Astrocyte of the hippocampus (primary cell): ENCODE results near the gene DIAPH2.
"Not testable (repeated sequence)": the region's sequence is repeated elsewhere in the genome, so short reads cannot be mapped to it uniquely, and the experiment has no call there.

Source experiments
- DNase-seq: peaks from one replicate; pipeline ENCODE4 v3.0.0; 2011; ENCODE audit warnings: low read depth, low spot score

DIAPH2 gene

DNA sequence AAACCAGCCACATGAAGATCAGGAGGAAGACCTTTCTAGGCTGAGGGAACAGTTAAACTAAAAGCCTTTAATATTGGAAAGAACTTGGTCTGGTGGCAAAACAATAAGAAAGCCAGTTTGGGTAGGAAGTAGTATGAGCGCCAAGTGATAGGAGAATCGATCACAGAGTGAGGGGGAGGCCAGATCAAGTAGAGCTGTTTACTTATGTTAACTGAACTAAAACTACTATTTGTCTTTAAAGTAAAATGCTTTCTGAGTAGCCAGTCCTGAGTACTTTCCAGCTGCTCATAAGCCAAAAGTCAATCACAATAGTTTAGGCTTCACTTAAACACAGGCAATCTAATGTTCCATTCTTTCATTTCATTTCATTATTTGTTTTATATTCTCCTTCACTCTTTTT, 136.3 kb downstream of the DIAPH2 start:
- DNase-seq, result no peak

DNA sequence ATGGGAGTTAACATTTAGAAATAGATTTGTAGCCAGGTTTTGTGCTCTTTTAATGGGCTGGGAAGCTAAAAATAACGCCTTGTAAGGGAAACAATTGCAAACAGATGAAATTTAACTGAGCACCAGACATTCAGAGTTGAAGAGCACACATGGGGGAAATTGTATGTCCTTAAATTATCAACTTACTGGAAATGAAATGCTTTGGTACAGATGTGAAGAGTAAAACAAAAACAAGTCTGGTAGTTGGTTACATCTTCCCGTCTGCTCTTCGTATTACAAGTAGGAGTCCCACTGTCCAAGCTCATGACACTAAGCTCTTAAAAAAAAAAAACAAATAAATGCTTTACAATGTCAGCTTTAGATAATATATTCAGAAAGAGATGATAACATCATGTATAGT, 139.5 kb downstream of the DIAPH2 start:
- DNase-seq, result no peak

- no peak for DNase-seq
Observed at GRCh38 chrX:96833333-96833732, 148.7 kb downstream of the DIAPH2 start.

- no peak for DNase-seq
Observed at GRCh38 chrX:96834137-96834536, 149.5 kb downstream of the DIAPH2 start.

DNA sequence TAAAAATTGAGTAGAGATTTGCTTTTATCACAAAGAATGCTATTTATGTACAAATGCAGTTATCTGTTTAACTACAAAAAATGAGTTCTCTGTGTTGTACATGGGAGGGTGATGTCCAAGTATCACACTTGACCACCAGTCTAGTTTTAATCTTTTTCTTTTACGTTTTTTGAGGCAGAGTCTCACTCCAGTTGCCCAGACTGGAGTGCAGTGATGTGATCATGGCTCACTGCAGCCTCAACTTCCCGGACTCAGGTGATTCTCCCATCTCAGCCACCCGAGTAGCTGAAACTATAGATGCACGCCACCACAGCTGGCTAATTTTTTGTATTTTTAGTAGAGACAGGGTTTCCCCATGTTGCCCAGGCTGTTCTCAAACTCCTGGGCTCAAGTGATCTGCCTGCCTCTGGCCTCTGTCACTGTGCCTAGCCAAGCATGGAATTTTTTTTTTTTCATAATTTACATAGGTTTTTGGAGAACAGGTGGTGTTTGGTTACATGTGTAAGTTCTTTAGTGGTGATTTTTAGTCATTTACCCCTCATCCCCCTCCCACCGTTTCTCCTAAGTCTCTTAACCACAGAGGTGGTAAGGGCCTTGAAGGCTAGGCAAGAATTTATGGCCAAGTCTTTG, 151.1 kb downstream of the DIAPH2 start:
- DNase-seq, result no peak

- peak; percentile 11 for DNase-seq
Observed at GRCh38 chrX:96837808-96838207, 153.2 kb downstream of the DIAPH2 start.

- DNase-seq, result no peak
Observed at GRCh38 chrX:96838537-96838936, 153.9 kb downstream of the DIAPH2 start.

GRCh38 chrX:96841325-96841724, 156.7 kb downstream of the DIAPH2 start:
- DNase-seq, result no peak

DNA sequence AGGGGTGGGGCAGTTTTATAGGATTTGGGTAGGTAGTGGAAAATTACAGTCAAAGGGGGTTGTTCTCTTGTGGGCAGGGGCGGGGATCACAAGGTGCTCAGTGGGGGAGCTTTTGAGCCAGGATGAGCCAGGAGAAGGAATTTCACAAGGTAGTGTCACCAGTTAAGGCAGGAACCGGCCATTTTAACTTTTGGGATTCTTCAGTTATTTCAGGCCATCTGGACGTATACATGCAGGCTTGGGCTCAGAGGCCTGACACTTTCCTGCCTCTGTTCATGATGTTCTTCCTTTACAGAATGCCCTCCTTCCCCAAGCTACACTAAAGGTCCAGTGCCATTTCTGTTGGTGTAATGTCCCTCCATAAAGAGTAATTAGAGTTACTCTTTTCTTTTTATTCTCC, 157.2 kb downstream of the DIAPH2 start:
- not testable (repeated sequence) for DNase-seq

GRCh38 chrX:96843566-96843965, 158.9 kb downstream of the DIAPH2 start:
- no peak for DNase-seq

GRCh38 chrX:96846841-96847240, 162.2 kb downstream of the DIAPH2 start:
- no peak for DNase-seq

DNA sequence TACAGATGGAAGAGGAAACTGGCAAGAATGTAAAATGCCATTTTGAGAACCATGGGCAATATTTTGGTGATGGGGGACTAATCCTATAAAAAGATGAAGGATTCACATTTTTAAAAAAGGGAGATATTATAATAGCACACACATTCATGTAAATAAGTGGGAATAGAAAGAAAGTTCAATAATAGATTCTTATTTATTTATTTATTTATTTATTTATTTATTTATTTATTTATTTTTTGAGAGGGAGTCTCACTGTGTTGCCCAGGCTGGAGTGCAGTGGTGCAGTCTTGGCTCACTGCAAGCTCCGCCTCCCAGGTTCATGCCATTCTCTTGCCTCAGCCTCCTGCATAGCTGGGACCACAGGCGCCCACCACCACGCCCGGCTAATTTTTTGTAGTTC, 174.8 kb downstream of the DIAPH2 start:
- DNase-seq, result not testable (repeated sequence)

GRCh38 chrX:96861218-96861617, 176.6 kb downstream of the DIAPH2 start:
- no peak for DNase-seq

DNA sequence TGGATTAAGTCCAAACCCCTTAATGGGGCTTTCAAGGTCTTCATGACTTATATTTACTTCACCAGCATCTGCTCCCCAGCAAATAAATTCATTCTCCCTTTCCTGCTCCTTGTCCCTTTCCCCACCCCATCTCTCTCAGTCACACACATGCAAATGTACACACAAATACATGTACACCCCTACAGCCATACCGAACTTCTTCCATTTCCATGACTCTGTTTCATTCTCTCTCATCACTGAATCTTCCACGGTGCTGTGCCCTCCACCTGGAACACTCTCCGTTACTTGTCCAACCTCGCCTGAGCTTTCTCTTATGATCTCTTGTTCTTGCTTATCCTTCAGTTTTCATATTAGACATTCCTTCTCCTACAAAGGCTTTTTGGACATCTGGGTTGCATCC, 177.0 kb downstream of the DIAPH2 start:
- DNase-seq, result no peak

GRCh38 chrX:96883608-96884007, 199.0 kb downstream of the DIAPH2 start, which contains the start of gene RPA4:
TSS of gene RPA4 (plus strand) at chrX:96883908. CDS start at chrX:96884311, 403 bp downstream.
- no peak for DNase-seq

GRCh38 chrX:96884027-96884426, 199.4 kb downstream of the DIAPH2 start:
- DNase-seq, result no peak

GRCh38 chrX:96889726-96890125, 205.1 kb downstream of the DIAPH2 start:
- DNase-seq, result peak; percentile 5

DNA sequence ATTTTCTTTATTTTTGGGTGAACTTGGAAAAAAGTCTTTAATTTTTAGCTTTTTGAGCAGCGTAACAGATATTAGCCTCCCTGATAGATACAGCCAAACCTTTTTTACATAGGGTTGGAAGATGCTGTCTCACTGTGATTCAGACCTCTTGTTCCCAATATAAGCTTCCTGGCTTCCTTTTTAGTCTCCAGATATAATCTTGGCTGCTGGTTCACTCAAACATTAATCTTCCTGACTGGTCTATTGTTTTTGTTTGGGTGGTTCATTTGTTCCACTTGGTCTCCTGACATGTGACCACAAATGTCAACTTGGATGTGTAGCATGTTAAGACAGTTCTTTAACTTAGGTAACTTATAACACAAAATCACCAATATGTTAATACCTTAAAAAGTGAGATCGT, 222.1 kb downstream of the DIAPH2 start:
- peak; percentile 37 for DNase-seq

GRCh38 chrX:96907516-96908272, 223.1 kb downstream of the DIAPH2 start:
- DNase-seq, result peak; percentile 1

GRCh38 chrX:96909291-96909690, 224.6 kb downstream of the DIAPH2 start:
- peak; percentile 17 for DNase-seq

- DNase-seq, result no peak
Observed at GRCh38 chrX:96918864-96919263, 234.2 kb downstream of the DIAPH2 start.

DNA sequence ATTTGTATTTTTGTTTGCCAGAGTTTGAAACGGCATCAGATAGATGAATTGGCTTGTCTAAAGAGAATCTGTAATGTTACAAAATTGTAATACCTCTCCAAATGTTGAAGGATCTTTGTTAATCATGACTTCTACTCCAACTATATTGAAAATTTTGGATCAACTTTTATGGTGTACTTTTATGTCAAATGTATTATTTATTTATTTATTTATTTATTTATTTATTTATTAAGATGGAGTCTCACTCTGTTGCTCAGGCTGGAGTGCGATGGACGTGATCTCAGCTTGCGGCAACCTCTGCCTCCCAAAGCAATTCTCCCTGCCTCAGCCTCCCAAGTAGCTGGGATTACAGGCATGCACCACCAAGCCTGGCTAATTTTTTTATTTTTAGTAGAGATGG, 235.0 kb downstream of the DIAPH2 start:
- no peak for DNase-seq

DNA sequence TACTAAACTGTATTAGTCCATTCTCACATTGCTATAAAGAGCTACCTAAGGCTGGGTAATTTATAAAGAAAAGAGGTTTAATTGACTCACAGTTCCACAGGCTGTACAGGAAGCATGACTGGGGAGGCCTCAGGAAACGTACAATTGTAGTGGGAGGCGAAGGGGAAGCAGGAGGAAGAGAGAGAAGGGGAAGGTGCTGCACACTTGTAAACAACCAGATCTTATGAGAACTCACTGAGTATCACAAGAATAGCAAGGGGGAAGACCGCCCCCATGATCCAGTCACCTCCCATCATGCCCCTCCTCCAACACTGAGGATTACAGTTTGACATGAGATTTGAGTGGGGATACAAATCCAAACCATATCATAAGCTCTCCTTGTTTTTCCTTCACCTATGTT, 239.9 kb downstream of the DIAPH2 start:
- no peak for DNase-seq
